Calu3 (cell line): ENCODE results near the gene ZSWIM2. TPM values are rescaled to one million over a fixed set of nuclear protein-coding genes. Genes with fewer than 3 reads are reported as not detected.
A peak's percentile ranks its signal among the peaks of the same experiment; 100 is the strongest.

Experiments used
- BruUV-seq: library from RNA; stranded (reverse); fragments of 400-500 nt; replicated peaks from 2 replicates; lab custom pipeline; 2021; lab: Mats Ljungman, UMichigan
- CTCF ChIA-PET: fragments of 300-600 bp; sonication (Branson Sonifier 250); formaldehyde crosslinking; loops from one replicate; lab custom pipeline; 2022; ENCODE audit warnings: antibody characterized with exemption; lab: Charles Lee
- DNase-seq: peaks from one replicate; pipeline ENCODE4 v3.0.0; 2022
- H3K27ac Mint-ChIP-seq: one replicate; pipeline ENCODE4 v1.8.0; 2022; ENCODE audit warnings: mixed read lengths; ENCODE audit not compliant: unreplicated experiment
- H3K27me3 Mint-ChIP-seq: one replicate; pipeline ENCODE4 v1.8.0; 2022; ENCODE audit warnings: mixed read lengths; ENCODE audit not compliant: unreplicated experiment
- H3K36me3 Mint-ChIP-seq: one replicate; pipeline ENCODE4 v1.8.0; 2022; ENCODE audit warnings: mild to moderate bottlenecking, moderate library complexity, mixed read lengths; ENCODE audit not compliant: insufficient read depth, unreplicated experiment
- H3K4me1 Mint-ChIP-seq: one replicate; pipeline ENCODE4 v1.8.0; 2022; ENCODE audit warnings: mild to moderate bottlenecking, low read depth, mixed read lengths; ENCODE audit not compliant: unreplicated experiment
- H3K4me3 Mint-ChIP-seq: one replicate; pipeline ENCODE4 v1.8.0; 2022; ENCODE audit warnings: mild to moderate bottlenecking, low read depth, moderate library complexity, mixed read lengths; ENCODE audit not compliant: unreplicated experiment
- H3K9me3 Mint-ChIP-seq: one replicate; pipeline ENCODE4 v1.8.0; 2022; ENCODE audit warnings: low read depth, mixed read lengths; ENCODE audit not compliant: unreplicated experiment
- intact Hi-C: fragments of 100-400 bp; cut with micrococcal nuclease; formaldehyde crosslinking; loops from one replicate; pipeline ENCODE4 v1.10.0; 2022; ENCODE audit not compliant: unreplicated experiment
- total RNA-seq: library from RNA; stranded (reverse); gene quantifications from 2 replicates; pipeline ENCODE4 v1.2.3, GENCODE V29; 2022
- TF ChIP-seq, protein P1 (sequence below): fragments of 200-600 bp; IDR thresholded peaks from one replicate; pipeline ENCODE4 v1.8.0; 2022; ENCODE audit warnings: antibody characterized with exemption; ENCODE audit not compliant: unreplicated experiment

ZSWIM2 gene
- total RNA-seq, 1 experiment from 2014 or later = not detected

DNA sequence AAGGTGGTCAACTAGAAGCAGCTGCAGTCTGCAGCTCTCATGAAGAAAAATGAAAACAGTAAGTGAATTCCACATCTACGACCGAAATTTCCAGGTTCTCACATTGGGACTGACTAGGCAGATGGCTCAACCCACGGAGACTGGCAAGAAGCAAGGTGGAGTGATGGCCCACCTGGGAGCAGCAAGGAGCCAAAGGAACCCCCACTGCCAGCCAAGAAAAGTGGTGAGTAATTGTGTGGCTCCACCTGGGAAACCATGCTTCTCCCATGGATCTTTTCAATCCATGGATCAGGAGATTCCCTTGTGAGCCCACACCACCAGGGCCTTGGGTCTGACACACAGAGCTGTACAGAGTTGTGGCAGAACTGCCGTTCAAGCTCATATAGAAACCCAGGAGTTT is 64.0 kb downstream of the ZSWIM2 start:
- no TSS peak for BruUV-seq
- CTCF ChIA-PET = no interaction called here
- H3K9me3 Mint-ChIP-seq = peaks cover 9% of the 10 kb centered on the region
- H3K27ac Mint-ChIP-seq = no peak overlapping the region
- TF ChIP-seq, protein P1, sequence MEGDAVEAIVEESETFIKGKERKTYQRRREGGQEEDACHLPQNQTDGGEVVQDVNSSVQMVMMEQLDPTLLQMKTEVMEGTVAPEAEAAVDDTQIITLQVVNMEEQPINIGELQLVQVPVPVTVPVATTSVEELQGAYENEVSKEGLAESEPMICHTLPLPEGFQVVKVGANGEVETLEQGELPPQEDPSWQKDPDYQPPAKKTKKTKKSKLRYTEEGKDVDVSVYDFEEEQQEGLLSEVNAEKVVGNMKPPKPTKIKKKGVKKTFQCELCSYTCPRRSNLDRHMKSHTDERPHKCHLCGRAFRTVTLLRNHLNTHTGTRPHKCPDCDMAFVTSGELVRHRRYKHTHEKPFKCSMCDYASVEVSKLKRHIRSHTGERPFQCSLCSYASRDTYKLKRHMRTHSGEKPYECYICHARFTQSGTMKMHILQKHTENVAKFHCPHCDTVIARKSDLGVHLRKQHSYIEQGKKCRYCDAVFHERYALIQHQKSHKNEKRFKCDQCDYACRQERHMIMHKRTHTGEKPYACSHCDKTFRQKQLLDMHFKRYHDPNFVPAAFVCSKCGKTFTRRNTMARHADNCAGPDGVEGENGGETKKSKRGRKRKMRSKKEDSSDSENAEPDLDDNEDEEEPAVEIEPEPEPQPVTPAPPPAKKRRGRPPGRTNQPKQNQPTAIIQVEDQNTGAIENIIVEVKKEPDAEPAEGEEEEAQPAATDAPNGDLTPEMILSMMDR = no peak
- no peaks in the 10 kb centered on the region for H3K36me3 Mint-ChIP-seq
- no peak for DNase-seq
- peaks cover 2% of the 10 kb centered on the region for H3K4me1 Mint-ChIP-seq
- intact Hi-C loops = no loop called here
- H3K4me3 Mint-ChIP-seq = no peak overlapping the region
- H3K27me3 Mint-ChIP-seq = no peaks in the 10 kb centered on the region

DNA sequence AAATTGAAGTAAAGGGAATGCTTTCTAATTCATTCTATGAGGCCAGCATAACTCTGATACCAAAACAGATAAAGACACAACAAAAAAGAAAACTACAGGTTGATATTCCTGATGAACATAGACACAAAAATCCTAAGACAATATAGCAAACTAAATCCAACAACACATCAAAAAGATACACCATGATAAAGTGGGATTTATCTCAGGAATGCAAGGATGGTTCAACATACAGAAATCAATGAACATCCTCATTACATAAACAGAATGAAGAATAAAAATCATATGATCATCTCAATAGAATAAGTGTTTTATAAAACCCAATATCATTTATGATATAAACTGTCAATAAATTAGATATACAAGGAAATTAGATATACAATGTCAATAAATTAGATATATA is 65.7 kb downstream of the ZSWIM2 start:
- H3K9me3 Mint-ChIP-seq = peaks cover 9% of the 10 kb centered on the region
- no TSS peak for BruUV-seq
- H3K27ac Mint-ChIP-seq = no peak overlapping the region
- peaks cover 5% of the 10 kb centered on the region for H3K4me1 Mint-ChIP-seq
- no peak overlapping the region for H3K4me3 Mint-ChIP-seq
- H3K27me3 Mint-ChIP-seq = no peaks in the 10 kb centered on the region
- CTCF ChIA-PET = interaction anchor here (0.7 kb wide), 1 partner anchor 355 kb away, joined by 3 read pairs; no protein-coding TSS in a partner anchor
- intact Hi-C loops = no loop called here
- no peak for DNase-seq
- H3K36me3 Mint-ChIP-seq = no peaks in the 10 kb centered on the region
- TF ChIP-seq, protein P1 = no peak

- CTCF ChIA-PET = interaction anchor here (0.7 to 1.3 kb wide), 3 partner anchors 9 to 88 kb away, joined by 3 to 4 read pairs (median 3); no protein-coding TSS in a partner anchor
- intact Hi-C loops = no loop called here
- no peaks in the 10 kb centered on the region for H3K36me3 Mint-ChIP-seq
These were observed 68.2 kb downstream of the ZSWIM2 start for GRCh38 chr2:186780701-186781316.

More at GRCh38 chr2:186780701-186781316, 68.2 kb downstream of the ZSWIM2 start:
- peaks cover 5% of the 10 kb centered on the region for H3K4me1 Mint-ChIP-seq
- TF ChIP-seq, protein P1 = no peak
- peak; percentile 26 for DNase-seq
- no peak overlapping the region for H3K4me3 Mint-ChIP-seq
- H3K27ac Mint-ChIP-seq = no peak overlapping the region
- H3K27me3 Mint-ChIP-seq = no peaks in the 10 kb centered on the region
- BruUV-seq = no TSS peak
- H3K9me3 Mint-ChIP-seq = peaks cover 7% of the 10 kb centered on the region

Other genes starting within 250 kb of the ZSWIM2 start
- gene FAM171B, start 155.1 kb downstream of the ZSWIM2 start, total RNA-seq = 14.7 and 15.1 TPM in 2 replicates